ENCODE data around the gene SCARB1.
"Not testable (repeated sequence)": the region's sequence is repeated elsewhere in the genome, so short reads cannot be mapped to it uniquely, and the experiment has no call there.

Gene SCARB1

DNA sequence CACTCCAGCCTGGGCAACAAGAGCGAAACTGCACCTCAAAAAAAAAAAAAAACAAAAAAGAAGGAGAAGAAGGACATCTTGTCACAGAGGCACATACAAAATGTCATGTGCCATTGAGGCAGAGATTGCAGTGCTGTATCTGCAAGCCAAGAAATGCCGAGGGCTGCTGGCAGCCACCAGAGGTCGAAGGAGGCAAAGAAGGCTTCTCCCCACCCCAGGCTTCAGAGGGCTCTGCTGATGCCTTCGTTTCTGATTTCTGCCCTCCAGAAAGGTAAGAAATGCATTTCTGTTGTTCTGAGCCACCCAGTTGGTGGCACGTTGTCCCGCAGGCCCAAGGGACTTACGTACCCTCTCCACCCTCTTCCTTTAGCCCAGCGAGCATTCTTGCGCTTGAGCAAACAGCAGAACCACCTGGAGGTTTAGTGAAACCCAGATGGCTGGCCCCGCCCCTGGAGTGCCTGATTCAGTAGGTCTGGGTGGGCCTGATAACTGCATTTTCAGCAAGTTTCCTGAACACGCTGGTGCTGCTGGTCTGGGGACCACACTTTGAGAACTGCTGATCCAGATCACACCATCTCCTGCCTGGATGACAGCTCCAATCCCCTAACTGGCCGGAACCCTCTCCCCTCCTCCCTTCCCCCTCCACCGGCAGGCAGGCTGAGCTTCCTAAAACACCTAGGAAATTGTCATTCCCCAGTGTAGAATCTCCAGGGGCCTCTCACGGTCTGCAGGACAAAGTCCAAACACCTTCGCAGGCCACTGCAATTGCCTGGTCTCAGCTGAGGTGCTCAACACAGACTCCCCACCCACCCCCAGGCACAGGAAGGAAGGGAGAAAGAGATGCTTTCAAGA is 21.1 kb upstream of the SCARB1 start:
- no peak for DNase-seq (ENCODE audit: low read depth, low spot score)
- no peak overlapping the region for H3K27ac ChIP-seq

DNA sequence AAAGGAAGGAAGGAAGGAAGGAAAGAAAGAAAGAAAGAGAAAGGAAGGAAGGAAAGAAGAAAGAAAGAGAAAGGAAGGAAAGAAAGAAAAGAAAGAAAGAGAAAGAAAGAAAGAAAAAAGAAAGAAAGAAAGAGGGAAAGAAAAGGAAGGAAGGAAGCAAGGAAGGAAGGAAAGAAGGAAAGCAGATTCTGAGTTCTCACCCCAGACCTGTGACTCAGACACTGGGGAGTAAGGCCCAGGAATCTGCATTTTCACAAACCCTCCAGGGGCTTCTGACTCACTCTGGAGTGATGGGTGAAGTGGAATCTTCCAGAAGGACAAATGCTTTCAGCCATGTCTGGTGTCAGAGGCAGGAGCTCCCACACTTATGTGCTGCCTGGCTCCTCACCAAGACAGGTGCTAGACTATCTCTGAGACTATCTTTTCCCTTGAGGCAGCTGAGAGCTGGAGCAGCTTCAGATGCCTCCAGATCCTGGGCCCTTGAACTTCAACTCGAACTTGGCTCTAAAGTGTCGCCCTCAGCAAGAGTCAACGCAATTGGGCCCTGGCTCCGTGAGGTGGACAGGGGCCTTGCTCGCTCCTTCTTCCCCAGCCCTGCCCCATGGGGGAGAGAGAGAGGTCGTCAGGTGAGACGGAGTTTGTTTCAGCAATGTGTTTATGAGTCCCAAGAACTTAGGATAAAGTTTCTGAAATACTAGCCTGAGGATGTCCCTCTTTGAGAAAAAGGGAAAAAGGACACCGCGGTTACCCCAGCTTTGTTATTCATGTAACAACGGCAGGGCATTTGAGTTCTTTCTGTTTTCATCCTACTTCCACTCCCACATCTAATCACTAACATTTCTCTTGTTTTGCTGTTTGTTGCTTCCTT is 19.8 kb upstream of the SCARB1 start:
- DNase-seq (ENCODE audit: low read depth, low spot score): no peak
- no peak overlapping the region for H3K27ac ChIP-seq

DNA sequence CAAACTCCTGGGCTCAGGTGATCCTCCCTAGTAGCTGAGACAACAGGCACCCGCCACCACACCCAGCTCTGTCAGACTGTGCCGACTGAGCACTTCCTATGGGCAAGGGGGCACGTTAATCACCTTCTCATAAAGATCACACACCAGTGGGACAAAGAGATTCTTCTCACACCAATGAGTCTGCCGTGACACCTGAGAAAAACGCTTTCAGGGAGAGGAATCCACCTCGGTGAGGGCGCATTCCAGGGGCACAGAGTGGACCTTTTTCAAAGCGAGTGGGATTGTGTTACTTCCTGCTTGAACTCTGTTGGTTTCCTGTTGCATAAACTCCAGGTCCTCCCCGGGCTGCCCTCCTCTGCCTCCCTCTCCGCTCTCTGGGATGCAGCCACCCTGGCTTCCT is 17.5 kb upstream of the SCARB1 start:
- no peak for DNase-seq (ENCODE audit: low read depth, low spot score)

DNA sequence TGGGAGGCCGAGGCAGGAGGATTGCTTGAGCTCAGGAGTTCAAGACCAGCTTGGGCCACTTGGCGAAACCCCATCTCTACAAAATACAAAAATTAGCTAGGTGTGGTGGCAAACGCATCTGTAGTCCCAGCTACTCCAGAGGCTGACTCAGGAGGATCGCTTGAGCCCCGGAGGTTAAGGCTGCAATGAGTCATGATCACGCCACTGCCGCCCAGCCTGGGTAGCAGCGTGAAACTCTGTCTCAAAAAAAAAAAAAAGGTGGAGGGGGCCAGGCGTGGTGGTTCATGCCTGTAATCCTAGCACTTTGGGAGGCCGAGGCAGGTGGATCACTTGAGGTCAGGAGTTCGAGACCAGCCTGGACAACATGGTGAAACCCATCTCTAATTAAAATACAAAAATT is 16.7 kb upstream of the SCARB1 start:
- H3K27ac ChIP-seq; DNase-seq (ENCODE audit: low read depth, low spot score): not testable (repeated sequence)

More for the DNA sequence above, 17.5 kb upstream of the SCARB1 start:
- H3K27ac ChIP-seq: no peak overlapping the region

DNA sequence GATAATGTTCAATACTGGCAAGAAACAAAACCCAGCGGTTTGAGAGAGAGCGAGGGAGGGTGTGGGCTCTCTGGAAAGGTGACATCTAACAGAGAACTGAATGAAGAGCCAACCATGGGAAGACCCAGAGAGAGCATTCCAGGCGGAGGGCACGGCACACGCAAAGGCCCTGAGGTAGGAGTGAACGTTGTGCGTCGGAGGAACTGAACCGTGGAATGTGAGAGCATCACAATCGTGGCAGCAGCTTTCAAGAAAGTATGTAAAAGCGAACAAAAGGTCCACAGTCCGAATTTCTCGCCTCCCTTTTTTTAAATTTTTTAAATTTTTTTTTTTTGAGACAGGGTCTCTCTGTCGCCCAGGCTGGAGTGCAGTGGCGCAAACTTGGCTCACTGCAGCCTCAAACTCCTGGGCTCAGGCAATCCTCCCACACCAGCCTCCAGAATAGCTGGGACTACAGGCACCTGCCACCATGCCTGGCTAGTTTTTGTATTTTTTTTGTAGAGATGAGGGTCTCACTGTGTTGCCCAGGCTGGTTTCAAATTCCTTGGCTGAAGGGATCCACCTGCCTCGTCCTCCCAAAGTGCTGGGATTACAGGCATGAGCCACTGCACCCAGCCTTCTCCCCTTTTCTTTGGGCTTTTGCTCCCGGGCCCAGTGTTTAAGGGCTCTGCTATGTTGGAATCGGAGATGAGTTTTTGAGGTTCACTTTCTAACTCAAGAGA is 15.3 kb upstream of the SCARB1 start:
- DNase-seq (ENCODE audit: low read depth, low spot score): no peak
- no peak overlapping the region for H3K27ac ChIP-seq

DNA sequence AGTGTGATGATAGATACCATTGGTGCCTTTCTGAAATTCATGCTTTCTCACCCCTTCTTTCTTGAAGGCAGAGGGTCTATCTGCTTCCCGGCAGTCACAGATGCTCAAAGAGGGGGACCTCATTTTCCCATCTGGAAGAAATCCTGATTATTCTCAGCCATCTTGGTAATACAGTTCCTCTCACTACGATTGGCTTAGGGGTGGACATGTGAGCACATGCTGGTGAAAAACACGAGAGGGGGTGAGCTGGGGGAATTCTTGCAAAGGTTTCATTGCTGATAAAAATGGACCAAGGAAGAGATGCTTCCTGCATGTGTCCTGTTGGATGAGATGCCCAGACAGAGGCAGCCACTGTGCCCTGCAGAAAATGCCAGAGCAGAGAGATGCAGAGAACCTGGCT is 13.8 kb upstream of the SCARB1 start:
- H3K27ac ChIP-seq: no peak overlapping the region
- no peak for DNase-seq (ENCODE audit: low read depth, low spot score)

DNA sequence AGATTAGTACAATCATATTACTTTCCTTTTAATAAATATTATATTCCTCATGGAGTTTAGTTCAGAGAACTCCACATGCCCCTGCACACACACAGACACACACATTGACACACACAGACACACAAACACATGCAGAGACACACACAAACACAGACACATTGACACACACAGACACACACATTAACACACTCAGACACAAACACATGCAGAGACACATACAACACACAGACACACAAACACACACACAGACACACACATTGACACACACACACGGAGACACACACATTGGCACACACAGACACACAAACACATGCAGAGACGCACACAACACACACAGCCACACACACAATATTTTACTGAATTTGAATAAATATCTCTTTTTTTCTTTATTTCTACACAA is 12.5 kb upstream of the SCARB1 start:
- no peak overlapping the region for H3K27ac ChIP-seq
- DNase-seq (ENCODE audit: low read depth, low spot score): no peak

DNA sequence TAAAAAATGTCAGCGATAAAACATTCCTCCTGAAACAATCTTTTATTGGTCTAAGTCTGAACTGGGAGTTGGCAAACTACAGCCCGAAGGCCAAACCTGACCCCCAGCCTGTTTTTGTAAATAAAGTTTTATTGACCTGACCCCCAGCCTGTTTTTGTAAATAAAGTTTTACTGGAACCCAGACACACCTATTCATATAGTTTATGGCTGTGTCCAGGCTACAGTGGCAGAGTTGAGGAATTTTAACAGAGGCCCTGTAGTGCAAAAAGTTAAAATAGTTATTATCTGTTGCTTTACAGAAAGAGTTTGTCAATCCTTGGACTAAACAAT is 12.1 kb upstream of the SCARB1 start:
- DNase-seq (ENCODE audit: low read depth, low spot score): no peak
- H3K27ac ChIP-seq: no peak overlapping the region

DNA sequence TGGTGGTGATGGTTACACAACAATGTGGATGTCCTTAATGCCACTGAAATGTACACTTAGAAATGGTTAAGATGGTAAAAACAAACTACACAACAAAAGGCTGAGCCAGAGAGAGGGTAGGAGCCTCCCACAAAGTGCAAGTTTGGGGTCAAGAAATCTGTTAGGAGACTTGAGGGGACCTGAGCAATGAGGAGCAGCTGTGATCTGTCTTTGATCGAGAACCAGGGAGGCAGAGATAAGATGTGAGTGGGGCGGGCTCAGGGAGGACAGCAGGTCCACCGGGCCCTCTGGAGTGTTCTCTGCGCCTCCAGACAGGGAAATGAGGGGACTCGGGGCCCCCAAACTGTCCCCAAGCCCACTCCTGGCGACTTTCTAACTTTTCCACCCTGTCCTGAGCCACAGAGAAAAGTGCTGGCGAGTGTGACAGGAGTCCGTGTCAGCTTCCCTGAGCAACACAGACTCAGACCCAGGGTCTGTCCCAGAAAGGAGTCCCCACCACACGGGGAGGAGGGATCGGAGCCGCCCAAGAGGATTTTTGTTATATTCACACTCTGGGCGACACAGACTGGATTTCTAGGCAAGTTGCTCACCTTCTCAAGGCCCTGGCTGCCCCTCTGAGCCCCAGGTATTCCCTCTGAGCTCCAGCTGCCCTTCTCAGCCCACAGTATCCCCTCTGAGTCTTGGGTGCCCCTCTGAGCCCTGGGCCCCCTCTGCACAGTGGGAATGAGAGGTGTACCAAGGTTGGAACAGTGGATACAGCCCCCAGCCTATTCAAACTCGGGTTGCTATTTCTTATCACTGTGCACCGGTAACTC is 11.5 kb upstream of the SCARB1 start:
- no peak for DNase-seq (ENCODE audit: low read depth, low spot score)
- H3K27ac ChIP-seq: no peak overlapping the region

DNA sequence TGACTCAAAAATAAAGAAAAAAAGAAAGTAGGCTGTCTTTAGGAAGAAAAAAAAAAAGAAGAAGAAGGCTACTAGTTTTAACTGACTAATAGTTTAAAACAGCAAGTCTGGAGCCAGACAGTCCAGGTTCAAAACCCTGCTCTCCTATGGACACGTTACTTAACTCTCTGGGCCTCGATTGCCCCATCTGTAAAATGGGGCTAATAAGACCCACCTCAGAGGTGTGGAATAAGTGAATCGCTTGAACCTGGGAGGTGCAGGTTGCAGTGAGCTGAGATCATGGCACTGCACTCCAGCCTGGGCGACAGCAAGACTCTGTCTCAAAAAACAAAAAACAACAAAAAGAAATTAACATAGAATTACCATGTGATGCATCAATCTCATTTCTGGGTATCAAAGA is 10.5 kb upstream of the SCARB1 start:
- no peak overlapping the region for H3K27ac ChIP-seq
- no peak for DNase-seq (ENCODE audit: low read depth, low spot score)

DNA sequence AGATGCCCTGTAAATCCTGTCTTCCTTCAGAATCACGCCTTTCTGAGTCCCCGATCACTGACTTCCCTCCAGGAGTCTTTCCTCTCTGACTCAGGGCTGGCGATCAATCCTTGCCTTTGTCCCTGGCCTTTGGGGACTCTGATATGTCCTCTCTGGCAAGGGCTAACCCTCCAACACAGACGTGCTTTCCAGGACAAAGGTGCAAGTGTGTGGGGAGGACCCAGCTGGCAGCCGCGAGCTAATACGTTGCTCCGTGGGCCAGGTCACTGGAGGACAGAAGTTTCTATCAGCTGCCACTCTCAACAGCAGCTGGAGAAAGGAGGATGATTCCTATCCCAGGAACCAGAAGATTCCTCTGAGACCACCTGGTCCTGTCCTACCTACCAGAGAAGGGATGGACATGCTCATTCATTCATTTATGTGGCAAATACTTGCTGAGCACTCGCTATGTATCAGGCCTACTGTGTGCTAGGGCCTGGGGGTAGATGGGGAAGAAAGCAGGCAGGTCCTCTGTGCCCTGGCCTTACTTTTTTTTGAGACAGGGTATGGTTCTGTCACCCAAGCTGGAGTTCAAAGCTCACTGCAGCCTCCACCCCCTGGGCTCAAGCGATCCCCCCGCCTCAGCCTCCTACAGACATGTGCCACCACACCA is 8.5 kb upstream of the SCARB1 start:
- no peak overlapping the region for H3K27ac ChIP-seq
- DNase-seq (ENCODE audit: low read depth, low spot score): no peak

DNA sequence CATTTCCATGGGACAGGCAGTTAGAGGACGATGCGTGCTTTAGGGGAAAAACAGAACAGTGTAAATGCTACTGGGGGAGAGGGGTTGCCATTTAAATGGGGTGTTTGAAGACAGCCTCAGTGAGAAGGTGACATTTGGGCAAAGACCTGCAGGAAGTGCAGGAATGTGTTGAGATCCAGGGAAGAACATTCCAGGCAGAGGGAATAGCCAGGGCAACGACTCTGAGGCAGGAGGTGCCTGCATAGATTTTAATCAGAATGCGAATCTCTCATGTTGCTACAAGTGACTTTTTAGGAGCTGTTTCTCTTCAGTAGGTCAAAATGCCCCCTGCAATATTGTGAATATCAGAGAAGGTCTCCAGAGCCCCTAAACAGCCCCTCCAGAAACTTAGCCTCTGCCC is 7.6 kb upstream of the SCARB1 start:
- no peak overlapping the region for H3K27ac ChIP-seq
- DNase-seq (ENCODE audit: low read depth, low spot score): no peak

DNA sequence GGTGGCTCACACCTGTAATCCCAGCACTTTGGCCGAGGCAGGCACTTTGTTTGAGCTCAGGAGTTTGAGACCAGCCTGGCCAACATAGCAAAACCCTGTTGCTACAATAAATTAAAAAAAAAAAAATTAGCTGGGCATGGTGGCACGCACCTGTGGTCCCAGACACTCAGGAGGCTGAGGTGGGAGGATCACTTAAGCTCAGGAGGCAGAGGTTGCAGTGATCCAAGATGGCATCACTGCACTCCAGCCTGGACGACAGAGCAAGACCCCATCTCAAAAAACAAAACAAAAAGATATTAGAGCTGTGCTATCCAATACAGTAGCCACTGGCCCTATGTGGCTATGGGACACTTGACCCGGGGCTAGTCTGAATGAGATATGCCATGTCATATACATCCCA is 6.9 kb upstream of the SCARB1 start:
- H3K27ac ChIP-seq: no peak overlapping the region
- DNase-seq (ENCODE audit: low read depth, low spot score): no peak

DNA sequence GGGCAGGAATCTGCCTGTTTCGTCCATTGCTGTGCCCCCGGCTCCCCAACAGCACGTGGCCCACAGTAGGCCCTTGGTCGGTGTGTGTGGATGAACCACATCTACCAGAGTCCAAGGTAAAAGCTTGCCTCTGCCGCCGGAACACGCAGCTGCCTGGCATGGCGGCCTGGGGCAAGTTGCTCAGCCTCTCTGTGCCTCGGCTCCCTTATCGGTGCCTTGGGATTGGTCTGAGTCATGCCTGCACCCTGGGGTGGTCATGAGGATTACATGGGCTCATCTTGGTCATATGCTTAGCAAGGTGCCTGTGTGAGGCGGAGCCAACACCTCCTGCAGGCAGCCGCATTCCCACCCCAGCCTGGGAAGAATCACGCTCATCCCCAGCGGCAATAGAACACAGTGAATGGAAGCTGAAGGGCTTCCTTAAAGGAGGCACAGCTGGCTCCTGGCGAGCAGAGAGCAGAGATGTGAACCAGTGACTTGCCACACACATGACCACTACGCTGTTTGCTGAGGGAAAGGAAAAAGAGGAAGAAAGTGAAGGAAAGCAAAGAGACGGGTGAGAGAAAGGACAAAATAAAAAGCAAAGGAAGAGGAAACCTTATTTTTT is 5.5 kb upstream of the SCARB1 start:
- peak; percentile 20 for DNase-seq (ENCODE audit: low read depth, low spot score)
- no peak overlapping the region for H3K27ac ChIP-seq

DNA sequence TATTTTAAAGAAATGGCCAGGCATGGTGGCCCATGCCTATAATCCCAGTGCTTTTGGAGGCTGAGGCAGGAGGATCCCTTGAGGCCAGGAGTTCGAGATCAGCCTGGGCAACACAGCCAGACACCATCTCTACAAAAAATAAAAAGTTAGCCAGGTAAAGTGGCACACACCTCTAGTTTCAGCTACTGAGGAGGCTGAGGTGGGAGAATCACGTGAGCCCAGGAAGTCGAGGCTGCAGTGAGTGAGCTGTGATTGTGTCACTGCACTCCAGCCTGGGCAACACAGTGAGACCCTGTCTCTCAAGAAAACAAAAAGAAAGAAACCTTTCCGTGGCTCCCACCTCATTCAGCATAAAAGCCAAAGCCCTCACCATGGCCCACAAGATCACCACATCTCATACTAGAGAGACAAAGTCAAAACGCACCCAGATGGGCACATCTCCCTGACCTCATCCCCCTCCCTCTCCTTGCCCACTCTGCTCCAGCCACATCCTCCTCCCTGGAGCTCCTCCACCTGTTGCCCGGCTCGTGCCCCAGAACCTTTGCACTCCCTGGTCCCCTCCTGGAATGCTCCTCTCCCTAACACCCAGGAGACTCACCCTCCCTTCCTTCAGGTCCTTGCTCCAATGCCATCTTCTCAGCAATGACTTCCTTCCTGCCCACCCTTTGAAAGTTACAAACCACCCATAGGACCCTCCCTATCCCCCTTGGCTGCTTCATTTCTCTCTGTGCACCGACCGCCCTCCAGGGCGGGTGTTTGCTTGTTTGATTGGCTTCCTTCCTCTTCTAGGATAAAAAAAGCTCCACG is 4.8 kb upstream of the SCARB1 start:
- no peak for DNase-seq (ENCODE audit: low read depth, low spot score)
- H3K27ac ChIP-seq: no peak overlapping the region

DNA sequence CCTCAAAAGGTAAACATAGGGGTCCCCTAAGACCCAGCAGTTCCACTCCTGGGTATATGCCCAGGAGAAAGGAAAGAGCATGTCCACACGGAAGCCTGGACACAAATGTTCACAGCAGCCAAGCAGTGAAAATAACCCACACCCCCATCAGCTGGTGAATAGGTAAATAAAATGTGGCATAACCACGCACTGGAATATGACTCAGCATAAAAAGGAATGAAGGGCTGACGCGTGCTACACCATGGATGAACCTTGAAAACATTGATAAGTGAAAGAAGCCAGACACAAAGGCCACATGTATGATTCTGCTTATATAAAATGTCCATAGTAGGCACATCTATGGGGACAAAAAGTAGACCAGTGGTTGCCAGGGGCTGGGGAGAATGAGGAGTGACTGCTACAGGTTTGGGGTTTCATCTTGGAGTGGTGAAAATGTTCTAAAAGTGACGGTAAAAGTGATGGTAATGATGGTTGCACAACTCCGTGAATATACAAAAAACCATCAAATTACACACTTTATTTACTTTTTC is 3.8 kb upstream of the SCARB1 start:
- H3K27ac ChIP-seq: no peak overlapping the region
- no peak for DNase-seq (ENCODE audit: low read depth, low spot score)

DNA sequence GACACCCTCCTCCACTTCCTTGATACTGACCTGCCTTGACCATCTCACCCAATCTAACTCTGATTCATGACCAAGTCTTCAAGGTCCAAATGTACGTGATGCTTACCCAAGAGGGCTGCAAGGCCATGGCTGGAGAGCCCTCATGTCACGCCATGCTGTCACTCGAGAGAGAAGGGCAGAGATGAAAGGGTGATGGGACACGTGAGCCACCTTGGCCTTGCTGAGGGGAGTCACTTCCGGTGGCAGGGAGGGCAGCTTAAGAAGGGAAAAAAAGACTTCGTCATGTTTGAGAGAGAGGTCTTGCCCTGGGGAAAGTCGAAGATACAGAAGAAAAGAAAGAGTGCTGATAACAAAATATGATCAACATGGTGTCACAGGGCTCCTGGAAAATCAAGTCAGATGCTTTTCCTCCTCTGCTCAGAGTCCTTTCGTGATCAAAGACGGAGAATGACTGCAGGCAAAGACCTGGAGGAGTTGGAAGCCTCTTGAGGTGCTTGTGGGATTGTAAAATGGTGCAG is 3.3 kb upstream of the SCARB1 start:
- H3K27ac ChIP-seq: no peak overlapping the region
- no peak for DNase-seq (ENCODE audit: low read depth, low spot score)

All from epithelial cell of prostate (primary cell).